ENCODE results near the gene POGK.
A peak's percentile ranks its signal among the peaks of the same experiment; 100 is the strongest.
"Not testable (repeated sequence)": the region's sequence is repeated elsewhere in the genome, so short reads cannot be mapped to it uniquely, and the experiment has no call there.

POGK gene

DNA sequence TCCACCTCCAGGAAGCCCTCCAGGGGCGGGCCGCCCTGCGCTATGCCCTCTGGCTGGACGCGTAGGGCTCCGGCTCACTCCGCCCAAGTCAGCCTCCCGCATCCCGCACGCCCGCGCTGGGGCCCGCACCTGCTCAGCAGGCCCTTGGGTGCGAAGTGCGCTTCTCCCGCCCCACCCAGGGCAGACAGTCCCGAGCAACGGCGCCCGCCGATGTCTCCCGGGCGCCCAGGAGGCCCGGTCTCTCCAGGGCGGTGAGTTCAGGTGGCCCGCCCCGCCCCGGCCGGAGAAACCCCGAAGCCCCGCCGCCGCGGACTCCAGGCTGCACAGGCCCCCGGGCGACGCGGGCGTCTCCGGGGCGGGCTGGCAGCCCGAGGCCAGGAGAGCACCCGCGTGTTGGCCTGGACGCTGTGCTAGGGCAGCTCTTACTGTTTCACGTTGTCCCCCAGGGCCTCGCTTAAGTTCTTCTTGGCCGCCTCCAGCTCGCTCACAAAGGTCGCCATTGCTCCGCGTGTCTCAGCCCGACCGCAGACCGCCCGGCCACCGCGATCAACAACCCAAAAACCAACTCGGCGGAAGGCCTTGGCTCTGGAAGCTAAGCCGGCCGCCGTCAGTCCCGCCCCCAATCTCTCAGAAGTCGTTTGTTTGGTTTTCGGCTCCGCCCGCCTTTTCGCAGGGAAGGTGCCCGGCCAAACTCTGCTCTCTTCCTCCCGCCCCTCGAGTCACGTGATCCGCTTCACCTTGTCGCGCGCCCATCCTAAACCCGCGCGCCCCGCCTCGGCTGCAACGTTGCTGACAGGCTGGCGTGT, 36.7 kb downstream of the POGK start, which contains the start of gene TADA1:
Gene TADA1, minus strand, starts transcription at position 531 of the 806 bp plus-strand sequence. Its CDS starts 31 bp downstream, at position 500.
- H3K36me3 ChIP-seq (ENCODE audit: control insufficient read depth, insufficient read depth, low read length), result no peaks in the 10 kb centered on the region
- H3K4me3 ChIP-seq (ENCODE audit: insufficient read depth, low read depth, low read length, poor library complexity, severe bottlenecking), result peak within 1 kb of the TSS; percentile 79
- H3K9me3 ChIP-seq (ENCODE audit: control insufficient read depth, low read length), result no peaks in the 10 kb centered on the region
- peak within 1 kb of the TSS; percentile 83 for H3K27ac ChIP-seq (ENCODE audit: insufficient read depth, low read length, poor library complexity, severe bottlenecking)
- peak; percentile 93 to 97 (median 96) for DNase-seq
- H3K27me3 ChIP-seq (replicated peaks; ENCODE audit: control insufficient read depth, insufficient read depth, low read length, poor library complexity, severe bottlenecking), result no peaks in the 10 kb centered on the region
- H3K4me1 ChIP-seq (ENCODE audit: control insufficient read depth, insufficient read depth, low read length, poor library complexity, severe bottlenecking), result peaks cover 11% of the 10 kb centered on the region

DNA sequence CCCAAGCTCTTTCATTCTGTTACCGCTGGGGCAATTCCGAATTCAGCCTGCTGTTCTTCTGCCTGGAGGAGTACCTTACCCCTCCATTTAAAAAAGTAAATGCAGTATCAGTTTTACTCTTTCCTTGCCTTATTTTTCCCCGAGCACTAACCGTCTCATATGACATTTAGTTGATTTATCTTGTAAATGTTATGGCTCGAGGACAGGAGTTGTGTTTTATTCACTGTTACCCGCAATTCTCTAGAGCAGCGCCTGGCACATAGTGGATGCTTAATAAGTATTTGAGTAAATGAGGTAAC, 37.2 kb downstream of the POGK start:
- Histone ChIP-seq H3K27me3 (replicated peaks; ENCODE audit: control insufficient read depth, insufficient read depth, low read length, poor library complexity, severe bottlenecking) (no peaks in the 10 kb centered on the region), H3K27ac (ENCODE audit: insufficient read depth, low read length, poor library complexity, severe bottlenecking) (no peak overlapping the region), H3K36me3 (ENCODE audit: control insufficient read depth, insufficient read depth, low read length) (no peaks in the 10 kb centered on the region), H3K4me1 (ENCODE audit: control insufficient read depth, insufficient read depth, low read length, poor library complexity, severe bottlenecking) (peaks cover 11% of the 10 kb centered on the region), H3K4me3 (ENCODE audit: insufficient read depth, low read depth, low read length, poor library complexity, severe bottlenecking) (peak overlapping the region; percentile 24), H3K9me3 (ENCODE audit: control insufficient read depth, low read length) (no peaks in the 10 kb centered on the region)
- no peak for DNase-seq

- H3K9me3 ChIP-seq (ENCODE audit: control insufficient read depth, low read length); H3K27ac ChIP-seq (ENCODE audit: insufficient read depth, low read length, poor library complexity, severe bottlenecking); DNase-seq; H3K36me3 ChIP-seq (ENCODE audit: control insufficient read depth, insufficient read depth, low read length); H3K4me3 ChIP-seq (ENCODE audit: insufficient read depth, low read depth, low read length, poor library complexity, severe bottlenecking); H3K27me3 ChIP-seq (replicated peaks; ENCODE audit: control insufficient read depth, insufficient read depth, low read length, poor library complexity, severe bottlenecking): not testable (repeated sequence)
- peaks cover 11% of the 10 kb centered on the region for H3K4me1 ChIP-seq (ENCODE audit: control insufficient read depth, insufficient read depth, low read length, poor library complexity, severe bottlenecking)
Measured at GRCh38 chr1:166878173-166878917, 39.1 kb downstream of the POGK start.

- no peak for DNase-seq
- Histone ChIP-seq H3K4me3 (ENCODE audit: insufficient read depth, low read depth, low read length, poor library complexity, severe bottlenecking) (no peak overlapping the region), H3K9me3 (ENCODE audit: control insufficient read depth, low read length) (no peaks in the 10 kb centered on the region)
Measured at GRCh38 chr1:166882893-166883292, 43.6 kb downstream of the POGK start.

DNA sequence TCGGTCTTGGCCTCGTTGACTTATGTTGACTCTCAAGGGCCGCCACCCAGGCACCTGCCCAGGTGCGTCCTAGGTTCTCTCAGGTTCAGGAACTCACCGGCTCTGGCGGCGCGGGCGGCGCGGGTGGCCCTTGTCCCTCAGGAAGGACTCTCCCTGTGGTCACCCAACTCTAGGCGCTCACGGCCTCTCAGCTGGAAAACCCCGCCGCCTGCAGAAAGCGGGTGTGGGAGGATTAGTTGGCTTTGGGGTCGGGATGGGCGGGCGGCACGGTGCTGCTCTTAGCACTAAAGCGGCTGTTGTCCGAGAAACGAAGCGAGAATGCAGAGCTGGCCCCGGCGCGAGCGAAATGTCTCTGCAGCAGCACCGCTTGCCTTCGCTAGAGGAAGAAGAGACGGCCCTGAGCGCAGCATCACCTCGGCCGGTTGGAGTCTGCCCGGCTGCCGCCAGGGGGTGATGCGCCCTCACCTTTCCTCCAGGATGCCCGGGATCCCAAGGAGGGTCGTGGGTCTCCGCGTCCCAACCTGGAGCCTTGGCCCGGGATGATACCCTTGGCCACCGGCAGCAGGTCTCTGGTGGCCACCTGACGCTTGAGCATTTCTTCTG, 44.9 kb downstream of the POGK start:
- DNase-seq, result peak in 1 of 3 donors; percentile 6
- H3K36me3 ChIP-seq (ENCODE audit: control insufficient read depth, insufficient read depth, low read length), result no peaks in the 10 kb centered on the region
- H3K27ac ChIP-seq (ENCODE audit: insufficient read depth, low read length, poor library complexity, severe bottlenecking), result no peak overlapping the region
- H3K4me3 ChIP-seq (ENCODE audit: insufficient read depth, low read depth, low read length, poor library complexity, severe bottlenecking), result no peak overlapping the region
- no peaks in the 10 kb centered on the region for H3K9me3 ChIP-seq (ENCODE audit: control insufficient read depth, low read length)
- peaks cover 21% of the 10 kb centered on the region for H3K27me3 ChIP-seq (replicated peaks; ENCODE audit: control insufficient read depth, insufficient read depth, low read length, poor library complexity, severe bottlenecking)
- H3K4me1 ChIP-seq (ENCODE audit: control insufficient read depth, insufficient read depth, low read length, poor library complexity, severe bottlenecking), result peaks cover 10% of the 10 kb centered on the region

More at GRCh38 chr1:166882893-166883292, 43.6 kb downstream of the POGK start:
- Histone ChIP-seq H3K27ac (ENCODE audit: insufficient read depth, low read length, poor library complexity, severe bottlenecking) (no peak overlapping the region), H3K4me1 (ENCODE audit: control insufficient read depth, insufficient read depth, low read length, poor library complexity, severe bottlenecking) (peaks cover 10% of the 10 kb centered on the region), H3K36me3 (ENCODE audit: control insufficient read depth, insufficient read depth, low read length) (no peaks in the 10 kb centered on the region), H3K27me3 (replicated peaks; ENCODE audit: control insufficient read depth, insufficient read depth, low read length, poor library complexity, severe bottlenecking) (peaks cover 21% of the 10 kb centered on the region)

- peaks cover 10% of the 10 kb centered on the region for H3K4me1 ChIP-seq (ENCODE audit: control insufficient read depth, insufficient read depth, low read length, poor library complexity, severe bottlenecking)
- no peak overlapping the region for H3K27ac ChIP-seq (ENCODE audit: insufficient read depth, low read length, poor library complexity, severe bottlenecking)
- no peak overlapping the region for H3K4me3 ChIP-seq (ENCODE audit: insufficient read depth, low read depth, low read length, poor library complexity, severe bottlenecking)
- no peaks in the 10 kb centered on the region for H3K9me3 ChIP-seq (ENCODE audit: control insufficient read depth, low read length)
- no peak for DNase-seq
- H3K36me3 ChIP-seq (ENCODE audit: control insufficient read depth, insufficient read depth, low read length), result no peaks in the 10 kb centered on the region
- peaks cover 21% of the 10 kb centered on the region for H3K27me3 ChIP-seq (replicated peaks; ENCODE audit: control insufficient read depth, insufficient read depth, low read length, poor library complexity, severe bottlenecking)
Measured at GRCh38 chr1:166884971-166885370, 45.7 kb downstream of the POGK start.

- Histone ChIP-seq H3K27me3 (replicated peaks; ENCODE audit: control insufficient read depth, insufficient read depth, low read length, poor library complexity, severe bottlenecking) (peaks cover 14% of the 10 kb centered on the region), H3K9me3 (ENCODE audit: control insufficient read depth, low read length) (no peaks in the 10 kb centered on the region)
Measured at GRCh38 chr1:166888373-166889111, 49.3 kb downstream of the POGK start.

DNA sequence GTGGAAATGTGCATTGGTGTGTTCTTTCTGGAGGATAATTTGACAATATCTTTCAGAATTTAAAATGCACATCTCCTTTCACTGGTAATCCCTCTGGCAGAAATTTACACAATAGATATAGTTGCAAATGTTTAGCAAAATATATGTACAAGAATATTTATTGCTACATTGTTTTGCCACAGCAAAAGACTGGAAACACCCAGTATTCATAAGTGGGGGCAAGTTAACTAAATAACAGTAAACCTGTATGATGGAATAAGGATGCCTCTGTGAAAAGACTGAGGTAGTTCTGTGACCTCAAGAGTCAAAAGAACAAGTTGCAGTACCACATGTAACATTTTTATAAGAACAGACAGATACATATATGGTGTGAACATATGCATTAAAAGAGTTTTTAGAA, 50.5 kb downstream of the POGK start:
- peaks cover 3% of the 10 kb centered on the region for H3K4me1 ChIP-seq (ENCODE audit: control insufficient read depth, insufficient read depth, low read length, poor library complexity, severe bottlenecking)
- DNase-seq, result no peak
- peaks cover 4% of the 10 kb centered on the region for H3K27me3 ChIP-seq (replicated peaks; ENCODE audit: control insufficient read depth, insufficient read depth, low read length, poor library complexity, severe bottlenecking)
- no peak overlapping the region for H3K4me3 ChIP-seq (ENCODE audit: insufficient read depth, low read depth, low read length, poor library complexity, severe bottlenecking)
- no peaks in the 10 kb centered on the region for H3K36me3 ChIP-seq (ENCODE audit: control insufficient read depth, insufficient read depth, low read length)
- no peak overlapping the region for H3K27ac ChIP-seq (ENCODE audit: insufficient read depth, low read length, poor library complexity, severe bottlenecking)
- no peaks in the 10 kb centered on the region for H3K9me3 ChIP-seq (ENCODE audit: control insufficient read depth, low read length)

More at GRCh38 chr1:166888373-166889111, 49.3 kb downstream of the POGK start:
- H3K4me3 ChIP-seq (ENCODE audit: insufficient read depth, low read depth, low read length, poor library complexity, severe bottlenecking), result no peak overlapping the region
- peaks cover 10% of the 10 kb centered on the region for H3K4me1 ChIP-seq (ENCODE audit: control insufficient read depth, insufficient read depth, low read length, poor library complexity, severe bottlenecking)
- H3K27ac ChIP-seq (ENCODE audit: insufficient read depth, low read length, poor library complexity, severe bottlenecking), result no peak overlapping the region
- DNase-seq, result no peak
- H3K36me3 ChIP-seq (ENCODE audit: control insufficient read depth, insufficient read depth, low read length), result no peaks in the 10 kb centered on the region

GRCh38 chr1:166895766-166896165, 56.5 kb downstream of the POGK start:
- no peaks in the 10 kb centered on the region for H3K27me3 ChIP-seq (replicated peaks; ENCODE audit: control insufficient read depth, insufficient read depth, low read length, poor library complexity, severe bottlenecking)
- no peaks in the 10 kb centered on the region for H3K36me3 ChIP-seq (ENCODE audit: control insufficient read depth, insufficient read depth, low read length)
- H3K9me3 ChIP-seq (ENCODE audit: control insufficient read depth, low read length), result no peaks in the 10 kb centered on the region
- no peak overlapping the region for H3K27ac ChIP-seq (ENCODE audit: insufficient read depth, low read length, poor library complexity, severe bottlenecking)
- no peak overlapping the region for H3K4me3 ChIP-seq (ENCODE audit: insufficient read depth, low read depth, low read length, poor library complexity, severe bottlenecking)
- no peaks in the 10 kb centered on the region for H3K4me1 ChIP-seq (ENCODE audit: control insufficient read depth, insufficient read depth, low read length, poor library complexity, severe bottlenecking)
- no peak for DNase-seq
